Inferior parietal cortex (tissue), 1 donor: Measurements from ENCODE around the gene WRAP73.

ENCODE experiments used
- DNase-seq: peaks from one replicate; pipeline ENCODE4 v3.0.0-alpha.2; 2016; ENCODE audit errors: extremely low spot score

Gene WRAP73

GRCh38 chr1:3649342-3650247, at the start of gene WRAP73:
WRAP73 (minus strand) TSS chr1:3650103; CDS start chr1:3649999, 104 bp downstream.
- peak; percentile 95 for DNase-seq

GRCh38 chr1:3699596-3699995, 49.7 kb upstream of the WRAP73 start:
- no peak for DNase-seq

- no peak for DNase-seq
These were observed 48.9 kb upstream of the WRAP73 start for GRCh38 chr1:3698660-3699408.

GRCh38 chr1:3697810-3698209, 47.9 kb upstream of the WRAP73 start:
- no peak for DNase-seq

GRCh38 chr1:3697104-3697503, 47.2 kb upstream of the WRAP73 start:
- no peak for DNase-seq

GRCh38 chr1:3696689-3697088, 46.8 kb upstream of the WRAP73 start:
- no peak for DNase-seq

GRCh38 chr1:3695326-3696217, 45.7 kb upstream of the WRAP73 start:
- DNase-seq = peak; percentile 53

- no peak for DNase-seq
These were observed 43.4 kb upstream of the WRAP73 start for GRCh38 chr1:3693321-3693720.

GRCh38 chr1:3692598-3692997, 42.7 kb upstream of the WRAP73 start:
- DNase-seq = no peak

- DNase-seq = no peak
These were observed 41.7 kb upstream of the WRAP73 start for GRCh38 chr1:3691421-3692204.

GRCh38 chr1:3690282-3691065, 40.6 kb upstream of the WRAP73 start:
- DNase-seq = no peak

- DNase-seq = no peak
These were observed 39.3 kb upstream of the WRAP73 start for GRCh38 chr1:3689138-3689750.

- DNase-seq = no peak
These were observed 38.6 kb upstream of the WRAP73 start for GRCh38 chr1:3688356-3689137.

GRCh38 chr1:3687504-3687903, 37.6 kb upstream of the WRAP73 start:
- no peak for DNase-seq

GRCh38 chr1:3685906-3686305, 36.0 kb upstream of the WRAP73 start:
- DNase-seq = no peak

- no peak for DNase-seq
These were observed 35.3 kb upstream of the WRAP73 start for GRCh38 chr1:3685222-3685621.

- no peak for DNase-seq
These were observed 34.1 kb upstream of the WRAP73 start for GRCh38 chr1:3683992-3684391.

- DNase-seq = no peak
These were observed 33.3 kb upstream of the WRAP73 start for GRCh38 chr1:3683197-3683596.
